Tibial nerve (tissue), 4 donors: Measurements from ENCODE around the gene TMC8. TPM values are rescaled to one million over a fixed set of nuclear protein-coding genes. Genes with fewer than 3 reads are reported as not detected.

Experiments
- DNase-seq, 2 donors: peaks; one replicate each; pipeline ENCODE4 v3.0.0-alpha.2; 2019; ENCODE audit warnings: low spot score in 2 of 2
- H3K27ac ChIP-seq, 4 donors: fragments of 200-600 bp; sonication (generic) in 3 of 4; one replicate each; pipeline ENCODE4 v1.5.1; 2017 to 2019; ENCODE audit warnings: mild to moderate bottlenecking in 1 of 4
- H3K27me3 ChIP-seq, 2 donors: fragments of 200-600 bp; sonication (generic) in 1 of 2; one replicate each; pipeline versions ENCODE4 v1.5.1 to v1.6.0; 2017 to 2019
- H3K36me3 ChIP-seq, 3 donors: fragments of 200-600 bp; sonication (generic); one replicate each; pipeline ENCODE4 v1.5.1; 2018 to 2019
- H3K4me1 ChIP-seq, 4 donors: fragments of 200-600 bp; sonication (generic) in 3 of 4; one replicate each; pipeline ENCODE4 v1.5.1; 2017 to 2019
- H3K4me3 ChIP-seq, 4 donors: fragments of 200-600 bp; sonication (generic) in 3 of 4; one replicate each; pipeline ENCODE4 v1.5.1; 2017 to 2019; ENCODE audit warnings: mild to moderate bottlenecking in 1 of 4, moderate library complexity in 1 of 4
- H3K9me3 ChIP-seq, 4 donors: fragments of 200-600 bp; sonication (generic) in 3 of 4; one replicate each; pipeline ENCODE4 v1.5.1; 2017 to 2019
- EP300 ChIP-seq, 2 donors: sonication (generic); formaldehyde crosslinking; IDR thresholded peaks; one replicate each; pipeline ENCODE4 v1.6.1; 2017; ENCODE audit warnings: antibody characterized with exemption in 2 of 2, mild to moderate bottlenecking in 1 of 2
- POLR2A ChIP-seq, 2 donors: fragments of 450-650 bp; IDR thresholded peaks; one replicate each; pipeline ENCODE4 v1.6.1; 2017; ENCODE audit warnings: antibody characterized with exemption in 2 of 2, mild to moderate bottlenecking in 2 of 2, moderate library complexity in 2 of 2
- WGBS, 2 donors: methylation state at CpG; one replicate each; pipeline ENCODE4 v1.1.5; 2018; 5-methylcytosine and 5-hydroxymethylcytosine counted together
- total RNA-seq, 4 donors: library from RNA; depleted of rRNA; stranded (reverse); fragments of >200 nt; gene quantifications; one replicate each; pipeline ENCODE4 v1.1.0, GENCODE V29; 2016
- TF ChIP-seq, protein P1 (sequence below), 5 experiments: fragments of 200-600 bp in 3 of 5; fragments of 450-650 bp in 2 of 5; sonication (generic) in 3 of 5; IDR thresholded peaks; one replicate each; pipeline ENCODE4 v1.5.1; 2016 to 2019; ENCODE audit warnings: antibody characterized with exemption in 5 of 5, mild to moderate bottlenecking in 3 of 5, moderate library complexity in 2 of 5

Gene TMC8
- total RNA-seq, 4 donors from 2014 or later = 5.2 to 18.3 (median 6.7) TPM

DNA sequence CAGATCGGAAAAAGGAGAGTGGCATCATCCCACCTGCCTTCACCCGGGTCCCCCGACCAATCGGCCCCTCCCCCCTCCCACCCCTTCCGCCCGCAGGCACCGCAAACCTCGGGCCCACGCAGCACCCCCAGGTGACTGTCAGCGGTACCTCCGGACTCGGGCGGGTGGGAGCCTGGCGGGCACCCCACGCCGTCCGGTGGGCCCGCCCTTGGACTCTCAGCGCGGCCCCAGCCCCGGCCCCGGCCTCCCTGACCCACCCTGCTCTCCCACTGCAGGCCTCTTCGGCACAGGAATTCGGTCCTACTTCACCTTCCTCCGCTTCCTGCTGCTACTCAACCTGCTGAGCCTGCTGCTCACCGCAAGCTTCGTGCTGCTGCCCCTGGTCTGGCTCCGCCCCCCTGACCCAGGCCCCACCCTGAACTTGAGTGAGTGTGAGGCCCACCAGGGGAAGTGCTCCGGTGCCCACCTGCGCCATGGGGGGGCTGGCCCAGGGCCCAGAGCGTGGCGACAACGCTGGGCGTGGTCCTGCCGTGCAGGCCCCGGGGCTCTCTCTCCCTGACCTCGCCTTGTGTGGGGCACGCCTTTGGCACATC lies 1.6 kb downstream of the TMC8 start:
- peaks cover 0 to 58% (median 34%) of the 10 kb centered on the region in 4 donors for H3K4me1 ChIP-seq
- H3K4me3 ChIP-seq = peak overlapping the region in 2 of 4 donors; percentile 42 to 50
- H3K9me3 ChIP-seq = no peaks in the 10 kb centered on the region
- H3K27ac ChIP-seq = peak overlapping the region in 3 of 4 donors; percentile 33 to 92 (median 78)
- no peaks in the 10 kb centered on the region for H3K36me3 ChIP-seq
- 36 to 44% methylated on average over 18 to 27 of the region's 38 CpGs for WGBS, 2 donors
- H3K27me3 ChIP-seq = no peaks in the 10 kb centered on the region
- no peak for TF ChIP-seq POLR2A (IDR thresholded peaks at IDR 0.05)
- TF ChIP-seq EP300 (IDR thresholded peaks at IDR 0.05) = no peak
- TF ChIP-seq, protein P1, sequence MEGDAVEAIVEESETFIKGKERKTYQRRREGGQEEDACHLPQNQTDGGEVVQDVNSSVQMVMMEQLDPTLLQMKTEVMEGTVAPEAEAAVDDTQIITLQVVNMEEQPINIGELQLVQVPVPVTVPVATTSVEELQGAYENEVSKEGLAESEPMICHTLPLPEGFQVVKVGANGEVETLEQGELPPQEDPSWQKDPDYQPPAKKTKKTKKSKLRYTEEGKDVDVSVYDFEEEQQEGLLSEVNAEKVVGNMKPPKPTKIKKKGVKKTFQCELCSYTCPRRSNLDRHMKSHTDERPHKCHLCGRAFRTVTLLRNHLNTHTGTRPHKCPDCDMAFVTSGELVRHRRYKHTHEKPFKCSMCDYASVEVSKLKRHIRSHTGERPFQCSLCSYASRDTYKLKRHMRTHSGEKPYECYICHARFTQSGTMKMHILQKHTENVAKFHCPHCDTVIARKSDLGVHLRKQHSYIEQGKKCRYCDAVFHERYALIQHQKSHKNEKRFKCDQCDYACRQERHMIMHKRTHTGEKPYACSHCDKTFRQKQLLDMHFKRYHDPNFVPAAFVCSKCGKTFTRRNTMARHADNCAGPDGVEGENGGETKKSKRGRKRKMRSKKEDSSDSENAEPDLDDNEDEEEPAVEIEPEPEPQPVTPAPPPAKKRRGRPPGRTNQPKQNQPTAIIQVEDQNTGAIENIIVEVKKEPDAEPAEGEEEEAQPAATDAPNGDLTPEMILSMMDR (IDR thresholded peaks at IDR 0.05) = no peak
- DNase-seq = no peak

DNA sequence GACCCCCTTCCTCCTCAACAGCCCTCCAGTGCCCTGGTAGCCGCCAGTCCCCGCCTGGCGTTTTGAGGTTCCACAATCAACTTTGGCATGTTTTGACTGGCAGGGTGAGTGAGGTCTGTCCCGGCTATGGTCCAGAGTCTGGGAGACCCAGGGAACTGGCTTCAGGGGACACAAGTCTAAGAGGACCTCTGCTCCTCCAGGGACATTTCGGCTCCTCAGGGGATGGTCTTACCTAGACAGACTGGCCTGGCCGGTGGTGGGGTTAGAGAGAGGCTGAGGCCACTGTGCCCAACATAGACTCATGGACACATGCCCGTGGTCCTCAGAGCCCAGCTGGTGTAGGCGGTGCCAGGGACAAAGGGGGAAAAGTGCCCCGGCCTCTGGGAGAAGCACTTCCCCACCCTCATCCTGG lies 2.2 kb downstream of the TMC8 start:
- H3K27me3 ChIP-seq = no peaks in the 10 kb centered on the region
- H3K36me3 ChIP-seq = no peaks in the 10 kb centered on the region
- no peak overlapping the region for H3K4me3 ChIP-seq
- TF ChIP-seq EP300 (IDR thresholded peaks at IDR 0.05) = no peak
- TF ChIP-seq, protein P1 (IDR thresholded peaks at IDR 0.05) = no peak
- TF ChIP-seq POLR2A (IDR thresholded peaks at IDR 0.05) = no peak
- peaks cover 0 to 52% (median 30%) of the 10 kb centered on the region in 4 donors for H3K4me1 ChIP-seq
- WGBS, 2 donors = 85 to 95% methylated on average over 6 to 9 of the region's 9 CpGs
- DNase-seq = no peak
- no peaks in the 10 kb centered on the region for H3K9me3 ChIP-seq
- peak overlapping the region in 1 of 4 donors; percentile 78 for H3K27ac ChIP-seq

DNA sequence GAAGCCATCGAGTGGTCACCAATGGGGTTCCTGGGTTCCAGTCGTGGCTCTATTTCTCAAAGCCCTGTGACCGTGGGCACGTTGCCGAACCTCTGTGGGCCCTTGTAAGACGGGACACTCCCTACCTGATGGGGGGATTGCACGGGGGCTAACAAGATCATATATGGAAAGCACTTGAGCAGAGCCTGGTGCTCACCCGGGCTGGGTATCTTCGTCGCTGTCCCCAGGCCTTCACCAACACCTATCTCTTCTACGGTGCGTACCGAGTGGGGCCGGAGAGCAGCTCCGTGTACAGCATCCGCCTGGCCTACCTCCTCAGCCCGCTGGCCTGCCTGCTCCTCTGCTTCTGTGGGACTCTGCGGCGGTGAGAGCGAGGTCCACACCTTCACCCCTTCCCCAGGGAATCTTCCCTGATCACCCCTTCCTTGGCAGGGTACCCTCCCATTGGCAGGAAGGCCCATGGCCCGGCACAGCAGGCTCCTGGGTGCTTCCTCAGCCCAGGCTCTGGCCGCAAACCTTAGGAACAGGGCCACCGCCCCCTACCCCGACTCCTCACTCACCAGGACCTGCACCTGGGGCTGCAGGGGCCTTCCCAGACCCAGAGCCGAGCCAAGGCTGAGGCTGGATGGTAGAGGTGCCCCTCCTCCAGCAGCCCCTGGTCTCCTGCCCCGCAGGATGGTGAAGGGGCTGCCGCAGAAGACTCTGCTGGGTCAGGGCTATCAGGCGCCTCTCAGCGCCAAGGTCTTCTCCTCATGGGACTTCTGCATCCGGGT lies 2.8 kb downstream of the TMC8 start:
- WGBS, 2 donors = 92% methylated on average over 24 to 25 of the region's 30 CpGs
- Histone ChIP-seq H3K4me1 (peaks cover 0 to 46% (median 30%) of the 10 kb centered on the region in 4 donors), H3K9me3 (no peaks in the 10 kb centered on the region), H3K36me3 (no peaks in the 10 kb centered on the region), H3K27ac (peak overlapping the region in 1 of 4 donors; percentile 78), H3K27me3 (no peaks in the 10 kb centered on the region), H3K4me3 (no peak overlapping the region)
- TF ChIP-seq EP300 (IDR thresholded peaks at IDR 0.05) (no peak), POLR2A (IDR thresholded peaks at IDR 0.05) (no peak)
- TF ChIP-seq, protein P1 (IDR thresholded peaks at IDR 0.05) = no peak
- DNase-seq = no peak

DNA sequence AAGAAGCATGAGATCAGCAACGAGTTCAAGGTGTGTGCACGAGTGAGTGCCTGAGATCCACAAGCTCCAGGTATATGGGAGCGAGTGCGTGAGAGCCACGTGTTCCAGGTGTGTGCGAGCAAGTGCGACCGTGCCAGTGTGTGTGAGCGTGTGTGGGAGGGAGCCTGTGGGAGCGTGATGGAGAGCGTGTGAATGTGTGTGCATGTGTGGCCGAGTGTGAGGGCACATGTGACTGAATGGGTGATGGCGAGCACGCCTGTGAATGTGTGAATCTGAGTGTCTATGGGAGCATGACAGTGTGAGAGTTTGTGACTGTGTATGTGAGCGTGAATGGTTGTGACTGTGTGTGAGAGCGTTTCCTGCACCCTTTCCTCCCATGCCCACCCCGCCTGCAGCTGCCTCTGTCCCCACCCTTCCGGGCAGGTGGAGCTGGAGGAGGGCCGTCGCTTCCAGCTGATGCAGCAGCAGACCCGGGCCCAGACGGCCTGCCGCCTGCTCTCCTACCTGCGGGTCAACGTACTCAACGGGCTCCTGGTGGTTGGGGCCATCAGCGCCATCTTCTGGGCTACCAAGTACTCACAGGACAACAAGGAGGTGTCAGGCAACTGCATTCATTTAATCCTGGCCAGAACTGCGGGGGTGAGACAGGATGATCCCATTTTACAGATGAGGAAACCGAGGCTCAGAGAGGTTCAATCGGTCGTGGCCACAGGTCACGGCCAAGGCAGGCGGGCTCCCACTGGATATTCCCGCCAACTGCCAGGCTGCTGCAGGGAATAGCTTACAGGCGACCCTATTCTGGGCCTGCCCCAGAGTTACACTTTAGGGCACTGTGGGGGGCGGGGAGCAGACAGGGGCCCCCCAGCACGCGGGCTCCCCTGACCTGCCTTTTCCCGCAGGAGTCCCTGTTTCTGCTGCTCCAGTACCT lies 3.7 kb downstream of the TMC8 start:
- 61 to 68% methylated on average over 34 of the region's 39 CpGs for WGBS, 2 donors
- no peak for TF ChIP-seq POLR2A (IDR thresholded peaks at IDR 0.05)
- no peak for TF ChIP-seq EP300 (IDR thresholded peaks at IDR 0.05)
- TF ChIP-seq, protein P1 (IDR thresholded peaks at IDR 0.05) = peak; percentile 24 to 57 (median 39)
- Histone ChIP-seq H3K4me1 (peaks cover 0 to 37% (median 24%) of the 10 kb centered on the region in 4 donors), H3K27ac (no peak overlapping the region), H3K36me3 (no peaks in the 10 kb centered on the region), H3K27me3 (no peaks in the 10 kb centered on the region), H3K4me3 (no peak overlapping the region), H3K9me3 (no peaks in the 10 kb centered on the region)
- DNase-seq = peak in 1 of 2 donors; percentile 43
